Cortex of kidney (tissue), 1 donor: Measurements from ENCODE around the gene APOA4.

ENCODE experiments used
- DNase-seq: peaks from one replicate; lab custom pipeline; 2025; lab: John Stamatoyannopoulos, UW

The APOA4 gene

DNA sequence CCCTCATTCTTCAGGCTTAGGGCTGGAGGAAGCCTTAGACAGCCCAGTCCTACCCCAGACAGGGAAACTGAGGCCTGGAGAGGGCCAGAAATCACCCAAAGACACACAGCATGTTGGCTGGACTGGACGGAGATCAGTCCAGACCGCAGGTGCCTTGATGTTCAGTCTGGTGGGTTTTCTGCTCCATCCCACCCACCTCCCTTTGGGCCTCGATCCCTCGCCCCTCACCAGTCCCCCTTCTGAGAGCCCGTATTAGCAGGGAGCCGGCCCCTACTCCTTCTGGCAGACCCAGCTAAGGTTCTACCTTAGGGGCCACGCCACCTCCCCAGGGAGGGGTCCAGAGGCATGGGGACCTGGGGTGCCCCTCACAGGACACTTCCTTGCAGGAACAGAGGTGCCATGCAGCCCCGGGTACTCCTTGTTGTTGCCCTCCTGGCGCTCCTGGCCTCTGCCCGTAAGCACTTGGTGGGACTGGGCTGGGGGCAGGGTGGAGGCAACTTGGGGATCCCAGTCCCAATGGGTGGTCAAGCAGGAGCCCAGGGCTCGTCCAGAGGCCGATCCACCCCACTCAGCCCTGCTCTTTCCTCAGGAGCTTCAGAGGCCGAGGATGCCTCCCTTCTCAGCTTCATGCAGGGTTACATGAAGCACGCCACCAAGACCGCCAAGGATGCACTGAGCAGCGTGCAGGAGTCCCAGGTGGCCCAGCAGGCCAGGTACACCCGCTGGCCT lies 7.2 kb upstream of the APOA4 start:
- DNase-seq: no peak

DNA sequence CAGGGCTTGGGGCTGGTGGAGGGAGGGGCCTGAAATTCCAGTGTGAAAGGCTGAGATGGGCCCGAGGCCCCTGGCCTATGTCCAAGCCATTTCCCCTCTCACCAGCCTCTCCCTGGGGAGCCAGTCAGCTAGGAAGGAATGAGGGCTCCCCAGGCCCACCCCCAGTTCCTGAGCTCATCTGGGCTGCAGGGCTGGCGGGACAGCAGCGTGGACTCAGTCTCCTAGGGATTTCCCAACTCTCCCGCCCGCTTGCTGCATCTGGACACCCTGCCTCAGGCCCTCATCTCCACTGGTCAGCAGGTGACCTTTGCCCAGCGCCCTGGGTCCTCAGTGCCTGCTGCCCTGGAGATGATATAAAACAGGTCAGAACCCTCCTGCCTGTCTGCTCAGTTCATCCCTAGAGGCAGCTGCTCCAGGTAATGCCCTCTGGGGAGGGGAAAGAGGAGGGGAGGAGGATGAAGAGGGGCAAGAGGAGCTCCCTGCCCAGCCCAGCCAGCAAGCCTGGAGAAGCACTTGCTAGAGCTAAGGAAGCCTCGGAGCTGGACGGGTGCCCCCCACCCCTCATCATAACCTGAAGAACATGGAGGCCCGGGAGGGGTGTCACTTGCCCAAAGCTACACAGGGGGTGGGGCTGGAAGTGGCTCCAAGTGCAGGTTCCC lies 6.5 kb upstream of the APOA4 start, which contains the start of gene APOC3:
Gene APOC3 (plus strand): TSS at position 383 of the 659 bp plus-strand sequence. CDS start 676 bp downstream, outside the sequence.
- DNase-seq: no peak

DNA sequence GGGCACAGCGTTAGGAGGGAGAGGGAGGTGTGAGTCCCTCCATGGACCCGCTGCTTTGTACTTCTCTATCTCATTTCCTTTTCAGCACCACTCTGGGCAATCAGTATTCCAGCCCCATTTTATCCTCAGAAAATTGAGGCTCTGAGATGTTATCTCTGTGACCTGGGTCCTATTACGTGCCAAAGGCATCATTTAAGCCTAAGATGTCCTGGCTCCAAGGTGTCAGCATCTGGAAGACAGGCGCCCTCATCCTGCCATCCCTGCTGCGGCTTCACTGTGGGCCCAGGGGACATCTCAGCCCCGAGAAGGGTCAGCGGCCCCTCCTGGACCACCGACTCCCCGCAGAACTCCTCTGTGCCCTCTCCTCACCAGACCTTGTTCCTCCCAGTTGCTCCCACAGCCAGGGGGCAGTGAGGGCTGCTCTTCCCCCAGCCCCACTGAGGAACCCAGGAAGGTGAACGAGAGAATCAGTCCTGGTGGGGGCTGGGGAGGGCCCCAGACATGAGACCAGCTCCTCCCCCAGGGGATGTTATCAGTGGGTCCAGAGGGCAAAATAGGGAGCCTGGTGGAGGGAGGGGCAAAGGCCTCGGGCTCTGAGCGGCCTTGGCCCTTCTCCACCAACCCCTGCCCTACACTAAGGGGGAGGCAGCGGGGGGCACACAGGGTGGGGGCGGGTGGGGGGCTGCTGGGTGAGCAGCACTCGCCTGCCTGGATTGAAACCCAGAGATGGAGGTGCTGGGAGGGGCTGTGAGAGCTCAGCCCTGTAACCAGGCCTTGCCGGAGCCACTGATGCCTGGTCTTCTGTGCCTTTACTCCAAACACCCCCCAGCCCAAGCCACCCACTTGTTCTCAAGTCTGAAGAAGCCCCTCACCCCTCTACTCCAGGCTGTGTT lies 5.8 kb upstream of the APOA4 start:
- no peak for DNase-seq

DNA sequence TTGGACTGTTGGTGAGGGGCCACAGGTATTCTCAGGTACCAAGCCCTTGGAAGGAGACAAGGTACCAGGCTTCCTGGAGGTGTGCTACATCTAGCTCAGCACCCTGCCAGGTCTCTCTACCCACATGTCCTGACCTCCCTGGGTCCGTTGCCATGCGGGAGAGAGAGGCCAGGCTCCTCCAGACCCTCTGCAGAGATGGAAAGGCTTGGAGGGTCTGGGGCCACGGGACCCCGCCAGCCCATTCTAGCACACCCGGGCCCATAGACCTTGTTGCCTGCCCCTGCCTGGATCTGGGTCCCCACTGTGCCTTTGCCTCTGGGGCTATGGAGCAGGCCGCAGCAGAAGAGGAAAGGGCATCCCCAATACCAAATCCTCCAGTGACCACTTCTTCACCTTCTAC lies 4.4 kb upstream of the APOA4 start:
- no peak for DNase-seq

DNA sequence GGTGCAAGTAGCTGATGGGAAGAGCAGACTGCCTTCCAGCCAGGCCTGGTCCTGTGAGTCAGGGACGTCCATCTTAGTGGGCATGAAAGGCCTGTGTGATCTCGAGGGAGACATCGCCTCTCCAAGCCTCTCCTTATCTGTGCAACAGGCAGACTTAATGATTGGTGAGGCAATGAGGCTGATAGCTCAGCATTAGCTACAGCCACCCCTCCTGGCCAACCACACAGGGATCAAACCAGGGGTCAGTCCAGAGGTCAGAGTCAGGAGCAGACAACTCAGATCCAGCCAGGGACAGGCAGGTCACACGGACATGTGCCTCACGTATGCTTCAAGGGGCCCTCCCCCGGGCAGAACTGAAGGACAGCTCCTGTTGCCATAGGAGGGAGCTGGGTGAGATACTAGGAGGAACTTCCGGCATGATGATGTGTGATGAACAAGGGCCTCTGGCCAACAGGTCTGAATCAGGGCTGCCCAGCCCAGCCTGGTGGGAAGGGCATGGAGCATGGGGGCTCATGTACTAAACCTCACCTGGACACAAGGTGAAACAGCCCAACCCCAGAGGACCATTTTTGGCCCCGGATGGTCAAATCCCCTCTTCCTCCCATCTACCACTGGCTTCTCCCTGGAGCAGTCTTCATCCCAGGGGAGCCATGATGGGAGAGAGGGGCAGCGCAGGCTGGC lies 3.8 kb upstream of the APOA4 start:
- no peak for DNase-seq

DNA sequence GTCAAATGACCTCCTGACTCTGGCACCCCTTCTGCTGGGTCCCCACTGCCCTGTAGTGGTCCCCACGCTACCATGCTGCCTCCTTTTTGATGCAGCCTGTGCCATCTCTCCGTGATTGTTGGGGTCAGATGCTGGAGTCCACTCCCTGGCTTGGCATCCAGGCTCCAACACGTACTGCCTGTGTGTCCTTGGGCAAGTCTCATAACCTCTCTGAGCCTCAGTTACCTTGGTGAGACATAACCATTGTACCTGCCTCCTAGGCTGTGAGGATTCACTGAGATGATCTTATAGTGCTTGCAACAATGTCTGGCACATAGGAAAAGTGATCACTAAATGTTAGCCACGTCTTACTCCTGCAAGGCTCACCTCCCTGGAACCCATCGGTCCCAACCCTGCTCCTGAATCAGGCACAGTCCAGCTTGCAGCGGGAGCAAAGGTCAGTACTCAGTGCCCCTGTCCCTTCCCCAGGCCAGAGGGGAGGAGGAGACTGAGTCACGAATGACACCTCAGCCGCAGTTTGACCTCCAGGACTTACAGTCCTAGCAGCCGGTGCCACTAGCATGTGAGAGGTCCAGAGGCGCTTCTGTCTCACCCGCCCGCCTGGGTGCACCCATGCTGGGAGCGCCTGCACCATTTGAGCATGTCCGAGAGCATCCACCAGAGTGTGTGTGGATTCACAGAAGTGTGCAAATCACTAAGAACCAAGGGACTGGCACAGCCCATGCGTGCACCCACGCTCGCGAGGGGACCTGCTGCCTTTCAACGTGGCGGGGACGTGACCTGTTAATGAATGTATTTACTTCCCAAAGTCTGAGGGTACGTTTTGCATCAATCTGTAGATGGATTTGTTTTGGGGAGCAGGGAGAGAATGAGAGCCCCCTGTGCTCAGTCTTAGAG lies 3.0 kb upstream of the APOA4 start:
- DNase-seq: no peak

DNA sequence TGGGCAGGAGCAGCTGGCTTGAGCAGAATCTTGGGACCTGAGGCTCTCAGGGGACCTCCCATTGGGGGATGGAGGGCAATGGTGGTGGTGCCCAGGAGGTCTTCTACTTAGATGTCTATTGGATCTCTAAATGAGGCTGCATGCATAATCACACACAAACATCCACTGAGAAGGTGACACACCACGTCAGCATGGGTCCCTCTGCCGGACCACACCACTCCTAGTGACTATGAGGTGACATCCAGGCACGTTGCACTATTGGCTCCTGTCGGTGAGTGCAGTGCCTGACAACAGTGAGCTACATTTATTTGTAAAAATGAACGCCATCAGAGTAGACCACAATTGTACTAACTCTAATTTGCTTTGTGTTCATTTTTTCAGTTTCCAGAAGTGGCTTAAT lies 2.3 kb upstream of the APOA4 start:
- no peak for DNase-seq

DNA sequence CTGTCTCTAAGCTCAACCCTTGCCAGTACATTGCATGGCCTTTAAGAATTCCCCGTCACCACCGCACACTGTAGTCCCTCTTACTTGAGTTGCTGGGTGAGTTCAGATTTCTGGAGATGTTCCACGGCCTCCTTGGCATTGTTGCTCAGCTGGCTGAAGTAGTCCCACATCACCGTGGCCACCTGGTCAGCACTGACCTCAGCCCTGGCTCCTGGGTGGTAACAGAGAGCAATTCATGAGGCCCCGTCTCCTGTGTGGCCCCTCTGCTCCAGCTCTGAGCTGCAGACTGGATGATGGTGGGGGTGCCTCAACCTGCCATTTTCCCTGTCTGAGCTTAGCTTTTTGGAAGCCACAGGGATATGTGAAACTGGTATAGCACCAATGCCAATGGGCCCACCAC lies 529 bp downstream of the APOA4 start:
- no peak for DNase-seq

DNA sequence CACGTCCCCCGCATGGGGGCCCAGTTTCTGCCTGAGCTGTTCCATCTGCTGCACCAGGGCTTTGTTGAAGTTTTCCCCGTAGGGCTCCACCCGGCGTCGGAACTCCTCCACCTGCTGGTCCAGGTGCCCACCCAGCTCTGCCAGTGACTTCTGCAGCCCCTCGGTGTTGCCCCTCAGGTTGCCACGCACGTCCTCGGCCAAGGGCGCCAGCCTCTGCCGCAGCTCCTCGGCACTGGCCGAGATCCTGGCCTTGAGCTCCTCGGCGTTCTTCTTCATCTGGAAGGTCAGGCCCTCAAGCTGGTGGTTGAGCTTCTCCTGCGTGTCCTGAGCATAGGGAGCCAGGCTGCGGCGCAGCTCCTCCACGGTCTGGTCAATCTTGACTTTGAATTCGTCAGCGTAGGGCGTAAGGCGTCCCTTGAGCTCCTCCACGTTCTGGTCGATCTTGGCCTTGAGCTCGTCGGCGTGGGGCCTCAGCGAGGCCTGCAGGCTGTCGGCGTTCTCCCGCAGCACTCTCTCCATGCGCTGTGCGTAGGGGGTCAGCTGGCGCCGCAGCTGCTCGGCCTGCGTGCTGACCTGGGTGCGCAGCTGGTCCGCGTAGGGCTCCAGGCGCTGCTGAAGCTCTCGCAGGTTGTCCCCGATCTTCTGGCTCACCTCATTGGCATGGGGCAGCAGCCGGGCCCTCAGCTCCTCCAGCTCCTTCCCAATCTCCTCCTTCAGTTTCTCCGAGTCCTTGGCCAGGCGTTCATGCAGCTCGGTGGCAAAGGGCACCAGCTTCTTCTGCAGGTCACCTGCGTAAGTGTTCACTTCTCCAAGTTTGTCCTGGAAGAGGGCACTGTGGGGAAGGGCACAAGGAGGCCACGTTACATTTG lies 1.8 kb downstream of the APOA4 start:
- DNase-seq: no peak

DNA sequence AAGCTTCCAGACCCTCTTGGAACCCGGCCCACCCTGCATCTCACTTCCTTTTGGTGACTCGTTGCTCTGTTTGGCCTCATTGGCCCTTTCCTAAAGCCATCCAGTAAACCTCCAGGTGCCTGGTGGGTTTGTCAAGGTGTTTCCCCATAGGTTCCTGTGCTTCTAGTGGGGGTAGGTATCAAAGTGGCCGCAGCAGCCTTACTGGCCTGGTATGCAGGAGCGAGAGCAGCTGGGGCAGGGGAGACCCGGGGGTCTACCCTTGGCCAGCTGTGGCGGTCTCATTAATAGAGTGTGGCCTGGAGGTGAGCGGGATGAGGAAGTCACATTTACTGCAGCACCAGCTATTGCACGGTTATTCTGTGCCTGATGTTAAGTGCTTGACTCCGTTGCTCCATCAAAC lies 4.1 kb downstream of the APOA4 start:
- no peak for DNase-seq

DNA sequence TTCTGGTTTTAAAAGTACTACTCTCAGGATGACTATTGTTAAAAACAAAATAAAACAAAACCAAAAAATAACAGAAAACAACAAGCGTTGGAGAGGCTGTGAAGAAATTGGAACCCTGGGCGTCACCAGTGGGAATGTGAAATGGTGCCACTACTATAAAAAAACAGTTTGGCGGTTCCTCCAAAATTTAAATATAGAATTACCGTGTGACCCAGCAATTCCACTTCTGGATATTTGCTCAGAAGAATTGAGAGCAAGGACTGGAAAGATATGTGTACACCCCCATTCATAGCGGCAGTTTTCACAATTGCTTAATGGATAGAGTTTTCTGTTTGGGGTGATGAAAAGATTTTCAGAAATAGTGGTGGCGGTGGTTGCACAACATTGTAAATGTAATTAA lies 8.6 kb downstream of the APOA4 start:
- no peak for DNase-seq

DNA sequence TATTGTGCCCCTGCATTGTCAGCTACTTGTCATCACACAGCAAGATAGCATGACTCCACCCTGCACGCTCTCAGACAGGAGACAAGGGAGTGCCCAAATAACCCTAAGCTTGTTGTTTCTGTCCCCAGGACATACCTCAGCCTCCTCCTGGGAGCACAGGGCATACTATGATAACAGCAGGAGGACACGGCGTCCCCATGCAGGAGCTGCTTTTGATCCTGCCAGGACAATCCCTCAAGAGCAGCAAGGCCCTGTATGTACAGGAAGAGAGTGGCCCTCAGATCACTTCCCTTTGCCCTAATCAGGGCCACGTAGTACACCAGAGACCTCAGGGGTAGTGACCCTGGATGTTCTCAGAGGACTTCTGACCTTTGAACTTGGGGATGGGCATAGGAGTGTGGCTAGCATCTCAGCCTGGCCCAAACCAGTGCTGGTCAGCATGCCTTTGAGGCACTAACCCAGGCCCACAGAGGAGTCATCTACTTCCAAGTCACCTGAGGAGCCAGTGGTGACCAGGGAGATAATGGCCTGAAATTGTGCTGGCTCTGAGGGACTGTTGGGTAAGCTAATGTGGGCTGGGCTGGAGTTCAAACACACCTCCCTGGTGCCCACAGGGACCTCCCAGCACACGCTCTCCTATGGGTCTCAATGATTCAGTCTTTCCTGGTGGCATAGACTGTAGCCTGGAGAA lies 9.2 kb downstream of the APOA4 start:
- no peak for DNase-seq

DNA sequence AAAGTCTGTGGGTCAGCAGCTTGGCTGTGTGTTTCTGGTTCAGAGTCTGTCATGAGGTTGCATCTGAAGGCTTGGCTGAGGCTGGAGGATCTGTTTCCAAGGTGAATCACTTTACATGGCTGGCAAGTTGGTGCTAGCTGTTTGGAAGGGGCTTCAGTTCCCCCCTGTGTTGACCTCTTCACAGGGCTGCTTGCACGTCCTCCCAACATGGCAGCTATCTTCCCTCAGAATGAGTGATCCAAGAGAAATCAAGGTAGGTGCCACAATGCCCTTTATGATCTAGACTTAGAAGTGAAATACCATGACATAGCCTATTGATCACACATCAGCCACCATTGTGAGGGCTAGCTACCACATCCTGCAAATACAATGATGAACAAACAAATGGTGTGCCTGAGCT lies 9.9 kb downstream of the APOA4 start:
- DNase-seq: no peak

DNA sequence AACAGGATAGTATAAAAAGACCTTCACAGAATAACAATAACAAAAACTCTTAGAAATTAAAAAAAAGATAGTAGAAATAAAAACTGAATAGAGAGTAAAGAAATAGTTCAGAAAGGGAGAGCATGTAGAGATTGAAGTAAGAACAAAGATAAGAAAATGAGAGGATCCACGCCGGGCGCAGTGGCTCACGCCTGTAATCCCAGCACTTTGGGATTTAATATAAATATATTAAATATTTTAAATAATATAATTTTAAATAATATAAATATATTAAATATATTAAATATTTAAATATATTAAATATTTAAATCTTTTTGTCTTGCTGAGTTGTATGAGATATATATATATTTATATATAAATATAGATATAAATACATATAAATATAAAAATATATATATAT lies 11.0 kb downstream of the APOA4 start:
- DNase-seq: no peak

DNA sequence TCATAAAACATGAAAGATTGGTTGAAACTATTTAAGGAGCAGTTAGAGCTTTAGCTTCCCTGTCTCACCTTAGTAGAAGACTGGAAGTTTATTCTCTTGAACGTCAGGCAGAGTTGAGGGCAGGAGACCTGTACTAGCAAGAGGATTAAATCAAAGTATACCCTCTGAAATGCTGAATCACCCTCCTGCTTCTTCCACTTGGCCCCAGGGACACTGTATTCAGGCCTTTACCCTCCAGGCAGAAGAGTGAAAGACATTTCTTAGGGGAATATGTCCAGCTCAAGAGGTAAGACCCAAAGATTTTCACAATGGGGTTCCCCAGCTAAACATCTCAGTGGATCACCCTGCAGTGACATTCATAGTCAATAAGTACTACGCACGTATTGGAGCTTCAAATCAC lies 11.9 kb downstream of the APOA4 start:
- DNase-seq: no peak

DNA sequence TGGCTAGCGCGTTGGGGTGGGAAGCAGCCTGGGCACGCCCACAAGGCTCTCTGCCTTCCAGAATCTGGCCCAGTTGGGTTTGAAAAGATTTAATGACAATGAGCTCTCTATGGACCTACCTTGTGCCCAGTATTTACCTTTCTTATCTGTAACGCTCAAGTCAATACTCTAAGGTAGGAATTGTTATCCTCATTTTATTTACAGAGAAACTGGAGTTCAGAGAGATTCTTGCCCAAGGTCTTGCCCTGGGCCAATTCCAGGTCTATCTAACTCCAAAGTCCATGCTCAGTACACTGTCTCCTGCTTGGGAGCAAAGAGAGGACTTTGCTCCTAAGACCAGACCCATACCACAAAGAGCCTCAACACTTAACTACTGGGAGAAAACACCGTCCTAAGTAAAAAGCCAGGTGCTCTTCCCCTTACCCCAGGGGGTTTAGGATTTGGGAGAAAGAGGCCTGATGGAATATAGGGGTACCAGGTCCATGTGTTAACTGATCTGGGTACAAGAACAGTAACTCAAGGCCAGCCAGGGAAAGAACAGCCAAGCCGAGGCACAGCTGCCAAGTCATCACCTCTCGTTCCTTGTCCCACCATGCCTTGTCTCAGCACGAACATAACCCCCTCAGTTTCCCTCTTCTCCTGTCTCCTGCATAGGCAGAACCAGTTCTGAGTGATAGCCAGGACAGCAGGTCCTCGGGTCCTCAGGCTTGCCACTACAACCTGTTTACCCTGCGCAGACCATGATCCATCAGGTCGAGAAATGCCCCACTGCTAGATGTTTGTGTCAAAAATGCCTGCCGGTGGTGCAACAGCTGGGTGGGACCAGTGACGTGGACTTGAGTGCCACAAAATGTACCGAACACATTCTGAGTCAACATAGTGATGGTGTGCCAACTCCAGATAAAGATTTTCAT lies 14.6 kb downstream of the APOA4 start:
- DNase-seq: no peak

DNA sequence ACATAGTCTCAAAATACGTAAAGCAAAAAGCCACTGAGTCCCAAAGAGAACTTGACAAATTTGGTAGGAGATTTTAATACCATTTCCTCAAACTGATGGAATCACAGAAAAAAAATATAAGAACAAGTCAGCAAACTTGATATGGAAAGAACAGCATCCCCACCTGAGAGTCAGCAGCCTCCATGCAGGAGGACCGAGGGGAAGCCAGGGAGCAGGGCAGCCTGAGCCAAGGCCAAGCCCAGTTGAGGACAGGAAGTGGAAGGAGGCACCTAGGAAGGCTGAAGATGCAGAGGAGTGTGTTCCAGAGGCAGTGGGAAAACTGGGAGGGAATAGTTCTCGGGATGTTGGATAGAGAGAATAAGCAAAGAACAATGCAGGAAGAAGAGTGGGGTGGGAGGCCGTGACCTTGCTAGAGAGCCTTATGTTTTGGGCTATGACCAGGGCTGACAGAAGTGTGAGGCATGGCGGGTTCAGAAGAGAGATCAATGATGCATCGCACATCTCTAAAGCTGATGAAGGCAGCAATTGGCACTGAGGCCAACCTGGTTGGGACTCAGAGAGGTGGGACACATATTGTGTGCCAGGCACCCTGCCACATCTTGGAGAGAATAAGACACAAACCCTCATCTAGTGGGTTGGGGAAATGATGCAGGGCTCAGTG lies 15.4 kb downstream of the APOA4 start:
- DNase-seq: no peak

DNA sequence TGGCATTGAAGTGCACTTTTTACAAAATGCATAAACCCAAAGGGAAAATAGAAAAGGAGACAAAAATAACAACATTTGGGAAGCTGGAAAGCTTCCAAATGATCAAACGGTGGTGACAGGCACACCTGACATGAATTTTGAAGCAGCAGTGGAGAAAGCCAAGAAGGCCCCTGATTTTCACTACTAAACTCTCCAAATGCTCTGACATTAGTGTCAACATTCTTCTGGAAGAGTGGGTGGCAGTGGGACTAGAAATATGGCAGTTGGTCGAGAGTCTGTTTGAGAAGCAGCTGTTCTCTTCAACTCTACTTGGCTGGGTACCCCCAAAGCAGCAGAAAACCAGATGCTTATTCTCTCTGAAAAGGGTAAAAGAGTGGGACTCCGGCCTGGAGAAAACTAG lies 19.1 kb downstream of the APOA4 start:
- DNase-seq: no peak
